ENCODE measurements around the gene GPRASP2.
A peak's percentile ranks its signal among the peaks of the same experiment; 100 is the strongest.

GPRASP2 gene

GRCh38 chrX:102745857-102746584 is 33.8 kb downstream of the GPRASP2 start:
- H3K27ac ChIP-seq (ENCODE audit: low read depth, low read length): peak overlapping the region; percentile 29

GRCh38 chrX:102765217-102765616 is 53.0 kb downstream of the GPRASP2 start:
- Histone ChIP-seq H3K27ac (ENCODE audit: low read depth, low read length) (peak overlapping the region; percentile 3), H3K4me1 (ENCODE audit: insufficient read depth, low read length) (peaks cover 16% of the 10 kb centered on the region), H3K9me3 (ENCODE audit: low read length) (no peaks in the 10 kb centered on the region), H3K9ac (ENCODE audit: low read length) (no peak overlapping the region), H3K36me3 (ENCODE audit: insufficient read depth, low read length) (no peaks in the 10 kb centered on the region), H3K27me3 (ENCODE audit: control insufficient read depth in 1 of 2, insufficient read depth in 2 of 2, low read length in 2 of 2) (no peaks in the 10 kb centered on the region), H3K4me3 (ENCODE audit: low read depth in 1 of 2, low read length in 2 of 2) (no peak overlapping the region)

More at GRCh38 chrX:102745857-102746584, 33.8 kb downstream of the GPRASP2 start:
- Histone ChIP-seq H3K9ac (ENCODE audit: low read length) (no peak overlapping the region), H3K36me3 (ENCODE audit: insufficient read depth, low read length) (no peaks in the 10 kb centered on the region), H3K9me3 (ENCODE audit: low read length) (no peaks in the 10 kb centered on the region), H3K4me3 (ENCODE audit: low read depth in 1 of 2, low read length in 2 of 2) (peak overlapping the region; percentile 45 to 61), H3K27me3 (ENCODE audit: control insufficient read depth in 1 of 2, insufficient read depth in 2 of 2, low read length in 2 of 2) (peaks cover 0 to 14% of the 10 kb centered on the region in 2 donors), H3K4me1 (ENCODE audit: insufficient read depth, low read length) (no peaks in the 10 kb centered on the region)

DNA sequence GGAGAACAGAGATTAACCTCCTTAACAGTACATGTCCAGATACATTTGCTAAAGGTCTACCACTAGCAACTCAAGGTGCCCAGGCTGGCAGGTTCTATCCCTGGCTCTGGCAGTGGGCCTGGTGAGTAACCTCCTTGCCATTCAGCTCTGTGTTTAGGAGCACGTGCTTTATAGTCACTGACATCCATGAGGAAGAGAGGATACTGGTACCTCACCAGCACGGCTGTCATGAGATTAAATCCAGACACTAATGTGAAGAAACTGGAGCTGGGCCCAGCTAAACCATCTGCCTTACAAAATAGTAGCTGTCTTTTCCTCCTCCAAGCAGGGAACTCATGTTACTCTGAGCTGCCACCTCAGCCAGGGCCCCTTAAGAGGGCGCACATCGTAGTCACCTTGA is 53.6 kb downstream of the GPRASP2 start:
- H3K27ac ChIP-seq (ENCODE audit: low read depth, low read length): peak overlapping the region; percentile 3
- peaks cover 16% of the 10 kb centered on the region for H3K4me1 ChIP-seq (ENCODE audit: insufficient read depth, low read length)
- no peaks in the 10 kb centered on the region for H3K9me3 ChIP-seq (ENCODE audit: low read length)
- H3K9ac ChIP-seq (ENCODE audit: low read length): no peak overlapping the region
- H3K4me3 ChIP-seq (ENCODE audit: low read depth in 1 of 2, low read length in 2 of 2): no peak overlapping the region
- H3K27me3 ChIP-seq (ENCODE audit: control insufficient read depth in 1 of 2, insufficient read depth in 2 of 2, low read length in 2 of 2): no peaks in the 10 kb centered on the region
- no peaks in the 10 kb centered on the region for H3K36me3 ChIP-seq (ENCODE audit: insufficient read depth, low read length)

DNA sequence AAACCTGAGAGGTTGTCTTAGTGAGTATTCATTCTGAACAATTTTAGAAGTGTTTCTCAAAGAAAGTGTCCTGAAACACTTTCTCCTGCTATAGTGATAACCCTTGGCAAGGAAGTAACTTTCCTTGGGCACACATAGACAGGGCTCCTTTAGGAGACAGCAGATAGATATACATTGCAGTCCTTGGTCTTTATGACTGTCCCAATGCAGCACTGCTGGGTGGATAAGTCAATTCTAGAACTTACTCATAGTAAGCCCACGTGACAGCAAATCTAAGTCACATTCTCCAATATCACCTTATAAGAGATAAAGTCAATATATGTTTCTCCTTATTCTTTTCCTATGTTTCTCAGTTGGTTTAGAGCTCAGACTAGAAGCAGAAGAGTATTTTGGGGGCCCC is 55.0 kb downstream of the GPRASP2 start:
- H3K4me3 ChIP-seq (ENCODE audit: low read depth in 1 of 2, low read length in 2 of 2): no peak overlapping the region
- H3K4me1 ChIP-seq (ENCODE audit: insufficient read depth, low read length): peaks cover 16% of the 10 kb centered on the region
- no peaks in the 10 kb centered on the region for H3K9me3 ChIP-seq (ENCODE audit: low read length)
- H3K9ac ChIP-seq (ENCODE audit: low read length): no peak overlapping the region
- H3K27ac ChIP-seq (ENCODE audit: low read depth, low read length): no peak overlapping the region
- no peaks in the 10 kb centered on the region for H3K27me3 ChIP-seq (ENCODE audit: control insufficient read depth in 1 of 2, insufficient read depth in 2 of 2, low read length in 2 of 2)
- no peaks in the 10 kb centered on the region for H3K36me3 ChIP-seq (ENCODE audit: insufficient read depth, low read length)
